Left cardiac atrium (tissue), 4 donors: Measurements from ENCODE around the gene ASTL. TPM values are rescaled to one million over a fixed set of nuclear protein-coding genes. Genes with fewer than 3 reads are reported as not detected.

Experiments
- ATAC-seq, 2 donors: fragments of 200-7000 bp; cut with Tn5 transposase; one replicate each; pipeline ENCODE4 v1.9.1; 2020; ENCODE audit warnings: mild to moderate bottlenecking in 2 of 2, moderate library complexity in 2 of 2
- DNase-seq: peaks from one replicate; pipeline ENCODE4 v3.0.0-alpha.2; 2020
- intact Hi-C, 2 donors: fragments of 100-400 bp; cut with DNase I; formaldehyde crosslinking; loops; one replicate each; pipeline versions ENCODE4 v1.14.1 to v1.15.1; 2022 to 2023
- total RNA-seq, 2 donors: library from RNA; stranded (reverse); fragmentation: NEBNext Ultra II Directional; extraction: Animal tissue kit (Norgen Biotek cat#: 25700); gene quantifications; one replicate each; pipeline ENCODE4 v1.2.1, GENCODE V29; 2021
- donor health status: DM: no; HTN: yes; CAD: no.
- donor health status: DM: no; HTN: yes; CAD: no; lungs with severe emphysema.
- donor health status: DM: yes; HTN: yes; CAD: no.
- donor health status: Dilated cardiomyopathy.

ASTL gene
- total RNA-seq, 2 donors from 2014 or later = not detected

GRCh38 chr2:96136129-96136720, 2.1 kb downstream of the ASTL start:
- no peak for ATAC-seq
- no peak for DNase-seq
- intact Hi-C loops = loop anchor here (5.0 to 10.0 kb wide), 2 partner anchors 369 to 371 kb away; partner anchors contain the start of gene NEURL3 (in 2 of the 2)

- ATAC-seq = no peak
- DNase-seq = no peak
- intact Hi-C loops = loop anchor here (5.0 to 10.0 kb wide), 2 partner anchors 369 to 372 kb away; partner anchors contain the start of gene NEURL3 (in 2 of the 2)
Observed at GRCh38 chr2:96135621-96136020, 2.7 kb downstream of the ASTL start.

- ATAC-seq = no peak
- intact Hi-C loops = loop anchor here (5.0 to 10.0 kb wide), 2 partner anchors 370 to 372 kb away; partner anchors contain the start of gene NEURL3 (in 2 of the 2)
- DNase-seq = no peak
Observed at GRCh38 chr2:96135171-96135570, 3.1 kb downstream of the ASTL start.

GRCh38 chr2:96134421-96134820, 3.9 kb downstream of the ASTL start:
- no peak for ATAC-seq
- intact Hi-C loops = loop anchor here in 1 of 2 donors (10.0 kb wide), 1 partner anchor 370 kb away; the partner anchor contains the start of gene NEURL3

GRCh38 chr2:96131813-96132745, 6.2 kb downstream of the ASTL start:
- DNase-seq (no peak), ATAC-seq (no peak)
- intact Hi-C loops = loop anchor here in 1 of 2 donors (10.0 kb wide), 1 partner anchor 373 kb away; the partner anchor contains the start of gene NEURL3

More at GRCh38 chr2:96134421-96134820, 3.9 kb downstream of the ASTL start:
- no peak for DNase-seq

GRCh38 chr2:96131152-96131812, 7.0 kb downstream of the ASTL start:
- ATAC-seq (no peak), DNase-seq (no peak)
- intact Hi-C loops = loop anchor here in 1 of 2 donors (10.0 kb wide), 1 partner anchor 374 kb away; the partner anchor contains the start of gene NEURL3

GRCh38 chr2:96130483-96130882, 7.8 kb downstream of the ASTL start:
- ATAC-seq (no peak), DNase-seq (no peak)
- intact Hi-C loops = loop anchor here in 1 of 2 donors (10.0 kb wide), 1 partner anchor 374 kb away; the partner anchor contains the start of gene NEURL3

GRCh38 chr2:96129528-96130120, 8.7 kb downstream of the ASTL start:
- no peak for ATAC-seq
- intact Hi-C loops = loop anchor here in 1 of 2 donors (10.0 kb wide), 1 partner anchor 375 kb away; the partner anchor contains the start of gene NEURL3
- DNase-seq = no peak

GRCh38 chr2:96128456-96128855, 9.8 kb downstream of the ASTL start:
- ATAC-seq = no peak
- no peak for DNase-seq
- intact Hi-C loops = no loop called here

- DNase-seq = no peak
- no peak for ATAC-seq
- intact Hi-C loops = no loop called here
Observed at GRCh38 chr2:96124406-96125265, 13.7 kb downstream of the ASTL start.

GRCh38 chr2:96123936-96124335, 14.4 kb downstream of the ASTL start:
- DNase-seq = no peak
- no peak for ATAC-seq
- intact Hi-C loops = no loop called here

- intact Hi-C loops = no loop called here
- no peak for DNase-seq
- no peak for ATAC-seq
Observed at GRCh38 chr2:96123290-96123689, 15.0 kb downstream of the ASTL start.

GRCh38 chr2:96122391-96122790, 15.9 kb downstream of the ASTL start:
- no peak for DNase-seq
- intact Hi-C loops = no loop called here
- ATAC-seq = no peak

GRCh38 chr2:96121414-96121813, 16.9 kb downstream of the ASTL start:
- ATAC-seq (no peak), DNase-seq (no peak)
- intact Hi-C loops = no loop called here

- DNase-seq = no peak
- no peak for ATAC-seq
- intact Hi-C loops = no loop called here
Observed at GRCh38 chr2:96120991-96121390, 17.3 kb downstream of the ASTL start.

GRCh38 chr2:96120091-96120720, 18.1 kb downstream of the ASTL start:
- ATAC-seq (no peak), DNase-seq (no peak)
- intact Hi-C loops = no loop called here

GRCh38 chr2:96119389-96119751, 18.9 kb downstream of the ASTL start:
- ATAC-seq (no peak), DNase-seq (no peak)
- intact Hi-C loops = loop anchor here in 1 of 2 donors (10.0 kb wide), 1 partner anchor 115 kb away; no protein-coding TSS in a partner anchor
